ENCODE data around the gene ATP10A.

Gene ATP10A

GRCh38 chr15:25718169-25718536 lies 145.0 kb downstream of the ATP10A start:
- DNase-seq (ENCODE audit: low read depth) = no peak
- no peak overlapping the region for H3K4me3 ChIP-seq (ENCODE audit: low read length)
- TF ChIP-seq CTCF (conservative IDR thresholded peaks at IDR 0.05; ENCODE audit: low read length) = no peak

GRCh38 chr15:25717457-25718168 lies 145.5 kb downstream of the ATP10A start:
- DNase-seq (ENCODE audit: low read depth) = peak; percentile 72
- H3K4me3 ChIP-seq (ENCODE audit: low read length) = no peak overlapping the region
- no peak for TF ChIP-seq CTCF (conservative IDR thresholded peaks at IDR 0.05; ENCODE audit: low read length)

GRCh38 chr15:25717127-25717456 lies 146.0 kb downstream of the ATP10A start:
- no peak overlapping the region for H3K4me3 ChIP-seq (ENCODE audit: low read length)
- TF ChIP-seq CTCF (conservative IDR thresholded peaks at IDR 0.05; ENCODE audit: low read length) = no peak
- no peak for DNase-seq (ENCODE audit: low read depth)

- H3K4me3 ChIP-seq (ENCODE audit: low read length) = no peak overlapping the region
- TF ChIP-seq CTCF (conservative IDR thresholded peaks at IDR 0.05; ENCODE audit: low read length) = no peak
- DNase-seq (ENCODE audit: low read depth) = no peak
Measured at GRCh38 chr15:25716414-25717126, 146.6 kb downstream of the ATP10A start.

GRCh38 chr15:25715536-25716413 lies 147.4 kb downstream of the ATP10A start:
- no peak for DNase-seq (ENCODE audit: low read depth)
- no peak overlapping the region for H3K4me3 ChIP-seq (ENCODE audit: low read length)
- TF ChIP-seq CTCF (conservative IDR thresholded peaks at IDR 0.05; ENCODE audit: low read length) = no peak

- no peak overlapping the region for H3K4me3 ChIP-seq (ENCODE audit: low read length)
- no peak for DNase-seq (ENCODE audit: low read depth)
- no peak for TF ChIP-seq CTCF (conservative IDR thresholded peaks at IDR 0.05; ENCODE audit: low read length)
Measured at GRCh38 chr15:25714538-25714840, 148.6 kb downstream of the ATP10A start.

Data from AG10803 (cell line).